B cell (primary cell): ENCODE data around the gene FOXO1. TPM values are rescaled to one million over a fixed set of nuclear protein-coding genes. Genes with fewer than 3 reads are reported as not detected.

ENCODE experiments used
- ATAC-seq: fragments of 200-7000 bp; cut with Tn5 transposase; one replicate; pipeline ENCODE4 v1.10.0; 2021; ENCODE audit warnings: low read depth, mild to moderate bottlenecking, moderate number of reproducible peaks, moderate library complexity
- CTCF ChIA-PET: fragments of 350-600 bp; sonication (Branson Sonifier 250); formaldehyde crosslinking; loops from one replicate; lab custom pipeline; 2021; ENCODE audit warnings: antibody characterized with exemption, inconsistent platforms; lab: Charles Lee
- POLR2A ChIA-PET: fragments of 350-600 bp; sonication (Branson Sonifier 250); formaldehyde crosslinking; loops from one replicate; lab custom pipeline; 2021; ENCODE audit warnings: antibody characterized with exemption; lab: Charles Lee
- DNase-seq: peaks from one replicate; pipeline ENCODE4 v3.0.0; 2013
- H2AFZ ChIP-seq: 2 replicates; pipeline ENCODE4 v1.6.1; 2012; ENCODE audit warnings: mild to moderate bottlenecking, low read depth, low read length; ENCODE audit not compliant: insufficient read depth, poor library complexity, severe bottlenecking
- H3K27ac ChIP-seq, 2 donors: 1 replicate in 1 of 2; 2 replicates in 1 of 2; pipeline ENCODE4 v1.5.1; 2012 to 2013; ENCODE audit warnings: low read length in 2 of 2, mild to moderate bottlenecking in 2 of 2, moderate library complexity in 1 of 2
- H3K27me3 ChIP-seq, 4 experiments: fragments of 200-600 bp in 1 of 4; sonication (generic) in 1 of 4; replicated peaks in 1 of 4; 1 replicate in 2 of 4; 2 replicates in 2 of 4; pipeline versions ENCODE4 v1.6.1 to v1.7.0; 2013 to 2016; ENCODE audit warnings: low read length in 3 of 4, mild to moderate bottlenecking in 2 of 4, mixed read lengths in 1 of 4, moderate library complexity in 1 of 4; ENCODE audit not compliant: insufficient read depth in 4 of 4, control insufficient read depth in 3 of 4; ENCODE audit errors: control extremely low read depth in 1 of 4
- H3K36me3 ChIP-seq, 2 experiments: replicated peaks in 1 of 2; 1 replicate in 1 of 2; 2 replicates in 1 of 2; pipeline versions ENCODE4 v1.6.1 to v1.7.1; 2013; ENCODE audit warnings: low read length in 1 of 2; ENCODE audit not compliant: insufficient read depth in 2 of 2, control insufficient read depth in 1 of 2; ENCODE audit errors: control extremely low read depth in 1 of 2, extremely low read depth in 1 of 2
- H3K4me1 ChIP-seq, 2 donors: fragments of 200-600 bp in 1 of 2; sonication (generic) in 1 of 2; 1 replicate in 1 of 2; 2 replicates in 1 of 2; pipeline versions ENCODE4 v1.5.1 to v1.6.1; 2013 to 2017; ENCODE audit warnings: low read length in 2 of 2; ENCODE audit not compliant: control insufficient read depth in 2 of 2, insufficient read depth in 2 of 2
- H3K4me2 ChIP-seq: replicated peaks from 2 replicates; pipeline ENCODE3; 2012; ENCODE audit warnings: mild to moderate bottlenecking, low read depth, low read length; ENCODE audit not compliant: poor library complexity, severe bottlenecking
- H3K4me3 ChIP-seq, 5 experiments: fragments of 200-600 bp in 1 of 5; sonication (generic) in 1 of 5; 1 replicate in 3 of 5; 2 replicates in 2 of 5; pipeline versions ENCODE4 v1.5.1 to v1.7.0; 2011 to 2016; ENCODE audit warnings: low read length in 4 of 5, mild to moderate bottlenecking in 4 of 5, low read depth in 2 of 5, control low read depth in 1 of 5, moderate library complexity in 1 of 5; ENCODE audit not compliant: insufficient read depth in 1 of 5; ENCODE audit errors: control extremely low read depth in 1 of 5, extremely low read depth in 1 of 5
- H3K79me2 ChIP-seq: fragments of 200-600 bp; sonication (generic); one replicate; pipeline ENCODE4 v1.6.0; 2016; ENCODE audit warnings: low read length; ENCODE audit not compliant: control insufficient read depth, insufficient read depth
- H3K9ac ChIP-seq: fragments of 200-600 bp; sonication (generic); 2 replicates; pipeline ENCODE4 v1.6.1; 2017; ENCODE audit warnings: mild to moderate bottlenecking, low read length, moderate library complexity
- H3K9me3 ChIP-seq, 3 donors: one replicate each; pipeline versions ENCODE4 v1.6.1 to v1.7.1; 2013; ENCODE audit warnings: low read length in 2 of 3; ENCODE audit not compliant: control insufficient read depth in 2 of 3, insufficient read depth in 1 of 3; ENCODE audit errors: control extremely low read depth in 1 of 3
- H4K20me1 ChIP-seq: 2 replicates; pipeline ENCODE4 v1.6.0; 2012; ENCODE audit warnings: mild to moderate bottlenecking, low read length; ENCODE audit not compliant: insufficient read depth, control insufficient read depth, poor library complexity, severe bottlenecking
- H3K27ac Mint-ChIP-seq: one replicate; pipeline ENCODE4 v1.8.0; 2021; ENCODE audit warnings: mixed read lengths
- H3K27me3 Mint-ChIP-seq: one replicate; pipeline ENCODE4 v1.8.0; 2021; ENCODE audit warnings: mixed read lengths
- H3K4me1 Mint-ChIP-seq: one replicate; pipeline ENCODE4 v1.8.0; 2021; ENCODE audit warnings: mixed read lengths
- H3K4me3 Mint-ChIP-seq: one replicate; pipeline ENCODE4 v1.8.0; 2021; ENCODE audit warnings: mixed read lengths
- H3K9me3 Mint-ChIP-seq: one replicate; pipeline ENCODE4 v1.8.0; 2022; ENCODE audit warnings: mixed read lengths; ENCODE audit not compliant: insufficient read depth
- CTCF ChIP-seq: fragments of 200-600 bp; IDR thresholded peaks from one replicate; pipeline ENCODE4 v1.8.0; 2022; ENCODE audit warnings: antibody characterized with exemption, mild to moderate bottlenecking
- EZH2 ChIP-seq: IDR thresholded peaks from 2 replicates; pipeline ENCODE4 v1.6.1; 2012; ENCODE audit warnings: borderline replicate concordance, low read depth, mild to moderate bottlenecking, moderate library complexity, low read length; ENCODE audit not compliant: insufficient read depth, poor library complexity, severe bottlenecking
- WGBS: methylation state at CpG from one replicate; pipeline ENCODE4 v1.1.5; 2013; ENCODE audit warnings: missing lambda C conversion rate; ENCODE audit not compliant: insufficient coverage; 5-methylcytosine and 5-hydroxymethylcytosine counted together
- intact Hi-C: fragments of 100-400 bp; cut with micrococcal nuclease; formaldehyde crosslinking; loops from one replicate; pipeline ENCODE4 v1.10.0; 2022
- polyA plus RNA-seq: library from polyadenylated mRNA; depleted of rRNA; stranded (reverse); fragments of >200 nt; gene quantifications from 2 replicates; pipeline ENCODE4 v1.2.3, GENCODE V29; 2012
- total RNA-seq, 2 donors: library from RNA; stranded (reverse); fragments of 120-200 nt in 1 of 2; gene quantifications; 1 replicate in 1 of 2; 2 replicates in 1 of 2; pipeline versions ENCODE4 v1.2.3 to v1.2.4, GENCODE V29; 2013 to 2022

The FOXO1 gene
- total and polyA plus RNA-seq, 2 donors (not counting 1 experiment from before 2014, with no cell fraction given), result 22.8 to 77.9 TPM

GRCh38 chr13:40586886-40587565, 79.4 kb downstream of the FOXO1 start:
- Histone ChIP-seq H3K9ac (peak overlapping the region; percentile 1), H3K9me3 (peaks cover 0 to 7% (median 1%) of the 10 kb centered on the region in 3 donors), H3K27me3 (no peaks in the 10 kb centered on the region), H4K20me1 (no peaks in the 10 kb centered on the region), H3K4me2 (peak overlapping the region; percentile 77), H2AFZ (no peak overlapping the region), H3K36me3 (no peaks in the 10 kb centered on the region), H3K4me1 (peaks cover 90% of the 10 kb centered on the region in 2 donors), H3K27ac (peak overlapping the region; percentile 85 to 95), H3K79me2 (peaks cover 99% of the 10 kb centered on the region), H3K4me3 (peak overlapping the region in 3 of 5 experiments; percentile 6 to 18 (median 10))
- TF ChIP-seq EZH2, result no peak
- TF ChIP-seq CTCF, result no peak
- H3K4me1 Mint-ChIP-seq, result peaks cover 86% of the 10 kb centered on the region
- intact Hi-C loops, result loop anchor here (5.0 to 10.0 kb wide), 4 partner anchors 40 to 1552 kb away; partner anchors contain the start of genes NHLRC3 and PROSER1
- CTCF ChIA-PET, result interaction anchor here (0.7 kb wide), 2 partner anchors 78 to 85 kb away, joined by 4 read pairs; no protein-coding TSS in a partner anchor
- ATAC-seq (no peak), DNase-seq (no peak)
- peaks cover 10% of the 10 kb centered on the region for H3K9me3 Mint-ChIP-seq
- H3K4me3 Mint-ChIP-seq, result peak overlapping the region; percentile 40
- no peaks in the 10 kb centered on the region for H3K27me3 Mint-ChIP-seq
- no CpG with 5 or more reads among the region's 5 CpGs for WGBS
- POLR2A ChIA-PET, result interaction anchor here (0.7 kb wide), 1 partner anchor 68 kb away, joined by 4 read pairs; no protein-coding TSS in a partner anchor
- peak overlapping the region; percentile 60 for H3K27ac Mint-ChIP-seq
